ENCODE results near the gene GALNT1.

The GALNT1 gene

DNA sequence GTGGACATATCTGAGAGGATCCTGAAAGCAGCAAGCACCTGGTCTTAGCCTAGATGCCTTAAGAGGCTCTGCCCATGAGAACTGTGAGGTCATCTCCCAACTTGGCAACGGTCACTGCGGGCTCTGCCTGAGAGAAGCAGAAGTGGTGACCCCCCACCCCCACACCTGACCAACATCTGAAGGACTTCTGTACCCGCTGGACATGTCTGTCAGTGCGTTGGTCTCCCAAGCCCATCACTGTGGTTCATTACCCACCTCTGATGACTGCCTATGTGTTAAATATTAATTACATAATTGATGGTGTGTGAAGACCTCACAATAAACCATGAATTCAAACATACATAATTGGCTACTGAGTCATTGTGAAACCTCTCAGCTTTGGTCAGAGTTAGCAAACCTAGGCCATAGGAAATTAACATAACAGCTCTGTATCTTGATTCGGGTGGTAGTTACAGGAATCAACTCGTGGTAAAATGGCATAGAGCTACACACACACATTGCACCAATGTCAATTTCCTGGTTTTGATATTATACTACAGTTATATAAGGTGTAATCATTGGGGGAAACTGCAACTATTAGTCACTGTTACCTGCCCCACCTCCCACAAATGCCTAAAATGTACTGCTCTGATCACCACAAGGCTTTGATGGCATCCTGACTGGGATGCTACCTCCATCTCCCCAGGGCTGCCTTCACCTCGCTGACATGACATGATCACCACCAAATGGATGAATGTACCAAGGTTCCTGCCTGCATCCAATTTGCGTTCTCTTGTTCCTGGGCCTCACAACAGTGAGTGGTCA is 4.3 kb upstream of the GALNT1 start:
- H3K4me3 ChIP-seq (replicated peaks; ENCODE audit: low read depth, low read length) = no peak overlapping the region
- TF ChIP-seq CTCF (IDR thresholded peaks at IDR 0.05; ENCODE audit: low read length, missing control alignments) = no peak
- no peak for DNase-seq (ENCODE audit: low read depth)

- no peak for DNase-seq (ENCODE audit: low read depth)
- TF ChIP-seq CTCF (IDR thresholded peaks at IDR 0.05; ENCODE audit: low read length, missing control alignments) = no peak
- H3K4me3 ChIP-seq (replicated peaks; ENCODE audit: low read depth, low read length) = no peak overlapping the region
Observed at GRCh38 chr18:35578481-35578880, 3.1 kb upstream of the GALNT1 start.

- no peak for DNase-seq (ENCODE audit: low read depth)
- H3K4me3 ChIP-seq (replicated peaks; ENCODE audit: low read depth, low read length) = no peak overlapping the region
- TF ChIP-seq CTCF (IDR thresholded peaks at IDR 0.05; ENCODE audit: low read length, missing control alignments) = no peak
Observed at GRCh38 chr18:35578936-35579335, 2.6 kb upstream of the GALNT1 start.

DNA sequence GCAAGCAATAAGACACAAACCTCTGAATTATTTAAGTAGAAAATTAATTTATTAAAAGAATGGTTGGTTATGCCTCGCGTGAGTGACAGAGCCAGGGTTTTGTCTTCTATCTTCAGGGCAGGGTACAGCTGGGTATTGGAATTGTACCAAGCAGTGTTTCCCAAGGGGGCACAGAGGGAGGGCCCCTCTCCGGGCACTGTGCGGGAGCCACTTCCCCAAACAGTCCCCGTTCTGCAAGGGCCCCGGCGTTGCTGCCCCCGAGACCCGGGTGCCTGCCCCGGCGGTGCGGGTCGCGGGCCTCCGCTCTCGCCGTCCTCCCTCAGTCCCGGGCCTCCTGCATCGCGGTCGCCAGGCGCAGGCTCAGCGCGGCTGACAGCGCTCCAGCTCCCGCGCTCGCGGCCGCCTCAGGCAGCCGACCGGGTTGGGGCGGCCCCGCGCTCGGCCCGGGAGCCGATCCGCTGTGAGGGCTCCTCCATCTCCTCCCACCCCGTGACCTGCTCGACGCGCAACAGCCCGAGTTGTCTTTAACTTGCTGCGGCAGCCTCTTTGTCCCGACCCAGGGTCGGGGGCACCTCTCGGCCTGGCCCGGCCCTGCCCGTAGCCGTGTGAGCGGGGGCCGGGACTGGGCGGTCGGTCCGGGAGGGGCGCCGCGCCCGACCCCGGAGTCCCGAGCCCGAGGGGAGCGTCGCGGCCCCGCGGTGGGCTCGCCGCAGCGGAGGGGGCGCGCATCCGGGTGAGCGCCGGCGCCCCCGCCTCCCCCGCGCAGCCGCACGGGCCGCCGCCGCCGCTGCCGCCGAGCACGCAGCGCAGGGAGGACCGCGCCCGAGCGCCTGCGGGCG is 620 bp upstream of the GALNT1 start:
- peak; percentile 59 for DNase-seq (ENCODE audit: low read depth)
- H3K4me3 ChIP-seq (replicated peaks; ENCODE audit: low read depth, low read length) = peak overlapping the region; percentile 63
- no peak for TF ChIP-seq CTCF (IDR thresholded peaks at IDR 0.05; ENCODE audit: low read length, missing control alignments)

DNA sequence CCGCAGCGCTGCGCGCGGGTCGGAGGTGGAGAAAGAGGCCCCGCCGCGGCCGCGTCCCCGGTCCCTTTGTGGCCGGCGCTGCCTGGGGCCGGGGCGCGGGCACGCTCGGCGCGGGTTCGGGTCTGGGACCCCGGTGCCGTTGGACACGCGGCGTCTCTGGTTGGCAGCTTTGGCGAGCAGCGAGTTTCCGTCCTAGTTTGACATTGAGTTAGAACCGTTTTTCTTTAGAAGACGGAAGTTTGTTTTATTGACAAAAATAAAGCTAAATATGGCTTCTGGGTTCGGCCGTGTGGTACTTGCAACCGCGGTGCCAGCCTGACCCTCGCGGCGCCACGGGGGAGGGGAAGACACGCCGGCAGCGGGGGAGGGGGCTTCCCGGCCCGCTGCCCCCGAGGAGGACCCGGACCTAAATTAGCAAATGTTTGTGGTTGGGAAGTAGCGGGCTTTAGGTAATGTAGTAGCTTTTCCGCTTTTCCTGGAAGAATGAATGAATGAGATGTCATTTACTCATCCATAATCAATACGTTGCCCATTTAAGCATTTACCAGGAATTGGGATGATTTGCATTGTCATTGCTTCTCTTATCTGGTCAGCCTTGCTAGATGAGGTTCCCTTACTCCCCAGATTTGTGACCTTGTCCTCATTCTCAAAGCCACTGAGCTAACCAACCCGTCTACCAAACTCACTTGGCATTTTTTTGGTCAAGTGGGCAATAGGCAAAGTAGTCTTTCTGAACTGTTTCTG is 530 bp downstream of the GALNT1 start:
- peak overlapping the region; percentile 80 for H3K4me3 ChIP-seq (replicated peaks; ENCODE audit: low read depth, low read length)
- TF ChIP-seq CTCF (IDR thresholded peaks at IDR 0.05; ENCODE audit: low read length, missing control alignments) = no peak
- DNase-seq (ENCODE audit: low read depth) = no peak

DNA sequence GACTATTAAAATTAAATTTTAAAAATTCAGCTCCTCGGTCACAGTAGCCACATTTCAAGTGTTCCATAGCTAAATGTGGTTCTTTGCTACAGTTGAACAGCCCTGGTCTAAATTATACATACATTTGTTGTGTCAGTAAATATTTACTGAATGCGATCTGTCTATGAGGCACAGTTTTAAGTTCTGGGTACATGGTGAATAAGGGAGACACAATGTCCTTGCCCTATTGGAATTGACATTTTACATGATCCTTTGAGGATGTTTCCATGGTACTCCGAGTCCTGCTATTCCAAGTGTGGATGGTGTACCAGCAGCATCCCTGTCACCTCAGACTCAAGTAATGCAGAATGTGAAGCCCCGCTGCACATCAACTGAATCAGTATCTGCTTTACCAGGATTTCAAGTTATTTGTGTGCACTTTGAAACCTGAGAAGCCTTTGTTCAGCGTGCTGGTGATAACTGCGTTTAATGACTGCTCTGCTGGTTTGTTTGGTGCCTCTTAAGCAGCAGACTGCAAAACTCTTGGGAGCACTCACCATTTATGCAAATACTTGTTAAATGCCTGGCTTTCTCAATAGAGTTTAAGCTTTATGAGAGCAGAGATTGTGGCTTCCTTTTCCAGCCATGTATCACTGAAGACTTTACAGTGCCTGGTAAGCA is 1.5 kb downstream of the GALNT1 start:
- peak overlapping the region; percentile 15 for H3K4me3 ChIP-seq (replicated peaks; ENCODE audit: low read depth, low read length)
- TF ChIP-seq CTCF (IDR thresholded peaks at IDR 0.05; ENCODE audit: low read length, missing control alignments) = no peak
- peak; percentile 24 for DNase-seq (ENCODE audit: low read depth)
